ENCODE measurements around the gene ISM1.

The ISM1 gene

DNA sequence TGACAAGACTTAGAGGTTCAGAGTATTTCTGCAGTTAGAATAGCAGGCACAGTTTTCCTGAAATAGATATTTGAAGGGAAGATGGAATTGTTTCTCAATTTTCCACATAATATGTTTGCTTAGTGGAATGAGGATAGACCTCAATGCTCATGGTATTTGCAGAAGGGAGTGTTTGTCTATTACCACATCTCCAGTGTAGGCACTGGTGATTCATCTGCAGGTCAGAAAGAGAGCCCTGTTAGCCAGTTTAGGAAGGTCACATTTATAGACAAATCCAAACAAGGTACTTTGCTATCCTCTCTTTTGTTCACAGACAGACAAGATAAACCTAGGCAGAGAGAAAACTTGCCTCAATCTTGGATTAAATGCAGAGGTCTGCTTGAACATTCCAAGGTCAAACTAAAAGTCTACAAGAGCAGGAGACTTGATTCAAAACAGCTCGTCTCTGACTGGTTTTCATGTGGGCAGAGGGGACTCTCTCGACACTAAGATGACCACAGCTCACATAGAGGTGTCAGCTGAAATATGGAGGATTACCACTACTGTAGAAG, 22.8 kb downstream of the ISM1 start:
- DNase-seq (ENCODE audit: low read depth) = no peak
- TF ChIP-seq CTCF (IDR thresholded peaks at IDR 0.05; ENCODE audit: low read depth, low read length, missing control alignments) = no peak
- no peak overlapping the region for H3K4me3 ChIP-seq (ENCODE audit: low read depth, low read length)

DNA sequence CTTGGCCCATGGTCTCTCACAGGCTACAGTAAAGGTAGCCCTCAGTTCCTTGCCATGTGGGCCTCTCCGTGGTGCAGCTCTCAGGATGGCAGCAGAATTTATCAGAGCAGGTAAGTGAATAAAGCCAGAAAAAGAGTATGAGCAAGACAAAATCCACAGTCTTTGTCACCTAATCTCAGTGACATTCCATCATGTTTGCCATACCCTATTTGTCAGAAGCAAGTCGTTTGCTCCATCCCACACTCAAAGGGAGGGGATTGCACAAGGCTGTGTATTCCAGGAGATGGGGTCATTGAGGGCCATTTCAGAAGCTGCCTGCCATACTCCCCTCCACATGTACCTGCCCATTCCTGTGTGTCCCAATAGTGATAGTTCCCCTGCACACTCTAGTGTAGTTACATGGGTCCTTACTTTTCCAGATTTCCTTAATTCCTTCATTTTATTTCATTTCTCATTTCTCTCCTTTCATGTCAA, 24.2 kb downstream of the ISM1 start:
- no peak overlapping the region for H3K4me3 ChIP-seq (ENCODE audit: low read depth, low read length)
- no peak for DNase-seq (ENCODE audit: low read depth)
- TF ChIP-seq CTCF (IDR thresholded peaks at IDR 0.05; ENCODE audit: low read depth, low read length, missing control alignments) = no peak

DNA sequence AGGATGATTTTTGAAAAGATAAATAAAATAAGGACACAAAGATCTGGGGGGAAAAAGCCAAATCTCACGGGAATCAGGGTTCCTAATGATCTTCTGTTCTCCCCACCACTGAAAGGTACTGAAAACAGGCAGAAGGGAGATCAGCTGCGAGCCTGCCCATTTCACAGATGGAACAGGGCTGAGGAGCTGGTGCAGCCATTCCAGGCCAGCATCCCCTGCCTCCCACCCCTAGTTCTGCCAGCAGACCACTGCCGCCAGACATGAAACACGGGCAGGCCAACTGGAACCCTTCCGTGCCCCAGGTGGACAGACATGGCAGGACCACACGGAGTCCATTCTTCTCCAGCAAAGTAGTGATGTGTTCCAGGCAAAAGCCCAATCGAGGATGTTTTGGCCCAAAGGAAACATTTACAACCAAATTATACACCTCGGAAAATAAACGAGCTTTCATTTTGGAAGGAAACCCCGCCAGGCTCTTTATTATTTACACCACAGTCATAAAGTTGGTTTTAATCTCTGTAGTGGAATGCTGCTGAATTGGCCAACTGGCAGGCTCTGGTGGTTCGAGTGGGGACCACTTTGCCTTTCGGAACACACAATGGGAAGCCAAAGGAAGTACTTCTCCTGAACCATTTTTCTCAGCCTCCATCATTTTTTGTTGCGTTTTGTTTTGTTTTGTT, 28.2 kb downstream of the ISM1 start:
- no peak for DNase-seq (ENCODE audit: low read depth)
- no peak overlapping the region for H3K4me3 ChIP-seq (ENCODE audit: low read depth, low read length)
- no peak for TF ChIP-seq CTCF (IDR thresholded peaks at IDR 0.05; ENCODE audit: low read depth, low read length, missing control alignments)

- no peak for DNase-seq (ENCODE audit: low read depth)
- no peak for TF ChIP-seq CTCF (IDR thresholded peaks at IDR 0.05; ENCODE audit: low read depth, low read length, missing control alignments)
- H3K4me3 ChIP-seq (ENCODE audit: low read depth, low read length) = no peak overlapping the region
These were observed 28.7 kb downstream of the ISM1 start for GRCh38 chr20:13249798-13250170.

GRCh38 chr20:13250251-13250650, 29.2 kb downstream of the ISM1 start:
- no peak overlapping the region for H3K4me3 ChIP-seq (ENCODE audit: low read depth, low read length)
- no peak for DNase-seq (ENCODE audit: low read depth)
- no peak for TF ChIP-seq CTCF (IDR thresholded peaks at IDR 0.05; ENCODE audit: low read depth, low read length, missing control alignments)

DNA sequence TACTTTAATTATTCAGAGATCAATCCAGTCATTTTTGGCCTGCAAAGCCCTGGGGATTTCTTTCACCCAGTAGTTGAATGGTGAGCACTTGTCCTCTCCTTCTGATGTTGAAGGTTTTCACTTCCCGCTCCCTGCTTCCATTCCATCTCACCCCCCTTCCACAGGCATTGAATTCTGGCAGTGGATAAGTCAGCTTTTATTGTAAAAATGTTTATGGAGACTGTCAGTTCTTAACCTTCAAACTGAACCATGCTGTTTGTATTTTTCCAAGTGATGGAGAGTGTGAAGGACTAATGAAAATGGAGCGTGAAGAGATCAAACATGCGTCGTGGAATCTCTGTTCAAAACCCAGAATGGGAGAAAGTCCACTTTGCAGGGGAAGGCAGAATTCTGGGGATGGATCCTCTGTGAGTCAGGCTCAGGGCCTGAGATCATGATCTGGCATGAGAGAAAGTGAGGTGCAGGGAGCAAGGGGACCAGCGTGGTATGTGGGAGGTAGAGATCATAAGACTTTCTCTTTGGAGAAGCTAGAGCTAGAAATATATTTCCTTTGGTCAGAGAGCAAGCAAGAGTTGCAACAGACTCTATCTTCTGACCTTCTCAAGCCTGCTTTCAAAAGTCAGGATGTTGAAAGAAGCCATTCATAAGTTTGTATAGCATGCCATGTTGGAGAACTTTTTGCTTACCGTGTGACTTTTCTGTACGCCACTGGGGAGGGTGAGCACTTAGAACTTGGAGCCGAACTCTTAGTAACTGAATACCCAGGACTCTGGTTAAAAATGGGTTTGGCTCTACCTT, 30.2 kb downstream of the ISM1 start:
- no peak for TF ChIP-seq CTCF (IDR thresholded peaks at IDR 0.05; ENCODE audit: low read depth, low read length, missing control alignments)
- DNase-seq (ENCODE audit: low read depth) = no peak
- H3K4me3 ChIP-seq (ENCODE audit: low read depth, low read length) = no peak overlapping the region

Measured in GM12864 (cell line).